GM19452 (cell line): ENCODE results near the gene NCOA3.

ENCODE experiments used
- ATAC-seq: cut with Tn5 transposase; IDR thresholded peaks from one replicate; pipeline ENCODE4 v1.9.1; 2021; ENCODE audit not compliant: unreplicated experiment

Gene NCOA3

DNA sequence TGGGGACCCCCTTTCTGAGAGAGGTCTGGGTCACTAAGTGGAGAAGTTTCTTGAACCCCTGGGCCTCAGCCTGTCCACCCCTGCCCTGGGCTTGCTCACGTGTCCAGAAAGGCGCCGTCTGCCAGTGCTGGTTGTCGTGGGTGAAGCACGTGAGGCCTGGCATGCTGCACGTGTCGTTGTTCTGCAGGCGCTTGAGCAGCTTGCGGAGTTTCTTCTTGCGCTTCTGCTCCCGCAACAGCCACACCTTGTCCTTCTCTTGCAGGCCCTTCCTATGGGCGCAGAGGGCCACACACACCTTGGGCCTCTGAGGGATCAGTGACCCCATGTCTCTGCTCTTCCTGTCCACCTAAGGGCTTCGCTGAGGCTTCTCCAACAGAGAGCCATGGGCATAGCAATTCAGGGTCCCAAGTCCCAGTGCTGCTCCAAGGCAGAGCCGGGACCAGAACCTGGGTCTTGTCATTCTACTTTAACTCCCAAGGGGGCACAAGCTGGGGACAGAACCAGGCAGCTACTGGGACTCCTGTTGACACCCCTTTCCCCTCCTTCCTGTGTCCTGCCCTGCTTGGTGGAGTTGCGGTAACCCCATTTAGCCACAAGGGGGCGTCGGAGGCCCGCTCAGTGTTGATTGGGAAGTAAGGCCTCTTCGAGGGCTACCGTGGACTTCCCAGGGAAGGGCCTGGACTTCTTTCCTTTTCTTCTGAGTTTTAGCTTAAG, 161.8 kb downstream of the NCOA3 start:
- no peak for ATAC-seq

DNA sequence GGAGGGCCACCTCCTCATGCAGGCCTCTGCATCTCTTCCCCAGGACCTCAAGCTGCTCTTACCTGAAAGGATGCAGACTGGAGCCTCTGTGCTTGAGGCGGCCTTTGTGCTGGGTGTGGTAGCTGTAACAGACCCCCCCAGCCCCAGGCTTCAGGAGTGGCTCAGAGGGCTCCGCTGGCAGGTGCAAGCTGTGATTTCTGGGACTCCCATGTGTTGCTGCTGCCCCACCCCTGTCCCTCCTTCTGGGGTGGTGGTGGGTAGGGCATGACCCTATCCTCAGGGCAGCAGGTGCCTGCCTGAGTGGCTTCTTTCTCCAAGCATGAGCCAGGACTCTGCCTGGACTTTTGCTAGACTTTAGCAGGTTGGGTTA, 162.4 kb downstream of the NCOA3 start:
- no peak for ATAC-seq

DNA sequence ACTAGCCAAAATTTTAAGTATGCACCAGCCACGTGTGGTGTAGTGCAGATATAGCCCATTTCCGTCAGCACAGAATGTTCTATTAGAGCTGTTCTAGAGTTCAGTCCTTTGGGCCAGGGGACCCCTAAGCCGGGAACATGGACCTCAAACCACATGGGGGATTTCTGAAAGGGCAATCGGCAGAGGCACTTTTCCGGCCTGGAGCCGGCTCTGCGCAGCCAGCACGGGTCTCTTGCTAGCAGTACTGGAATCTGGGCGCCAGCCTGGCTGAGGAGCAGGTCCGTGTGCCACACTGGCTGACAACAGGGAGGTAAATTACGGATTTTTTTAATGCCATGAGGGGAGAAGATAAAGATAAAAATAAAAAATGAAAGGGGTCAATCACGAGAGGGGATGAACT, 163.1 kb downstream of the NCOA3 start:
- ATAC-seq = no peak

DNA sequence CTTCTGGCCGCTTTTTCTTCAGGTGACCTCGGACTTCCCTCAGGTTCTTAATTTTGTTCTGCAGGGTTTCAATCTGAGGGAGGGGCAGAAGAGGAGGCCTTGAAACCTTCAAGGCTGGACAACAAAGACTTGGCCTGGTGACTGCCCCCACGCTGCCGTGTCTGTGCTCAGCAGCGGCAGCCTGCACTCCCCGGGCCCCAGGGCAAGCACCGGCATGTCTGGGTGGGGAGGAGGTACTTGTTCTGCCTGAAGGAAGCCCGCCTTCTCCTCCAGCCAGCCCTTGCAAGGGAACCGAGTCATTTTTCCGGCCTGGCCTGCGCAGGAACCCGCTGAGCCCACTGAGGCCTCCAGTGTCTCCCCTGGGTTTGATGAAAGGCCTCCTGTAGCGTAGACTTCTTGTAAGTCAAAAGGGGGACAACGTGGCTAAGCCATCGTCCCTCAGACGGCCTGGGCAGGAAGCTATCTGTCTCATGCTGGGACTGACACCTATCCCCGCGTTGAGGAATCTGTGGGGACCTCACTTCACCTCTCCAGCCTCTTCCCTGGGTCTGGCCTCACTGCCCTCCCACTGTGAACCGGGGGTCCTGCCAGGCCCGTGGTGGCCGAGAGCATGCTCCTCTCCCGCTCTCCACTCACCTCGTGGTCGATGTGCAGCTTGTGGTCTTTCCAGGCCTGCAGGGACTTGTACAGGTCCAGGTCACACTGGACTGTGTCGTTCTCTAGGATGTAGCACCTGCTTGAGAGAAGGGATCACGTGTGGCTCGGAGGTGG, 163.7 kb downstream of the NCOA3 start:
- no peak for ATAC-seq

DNA sequence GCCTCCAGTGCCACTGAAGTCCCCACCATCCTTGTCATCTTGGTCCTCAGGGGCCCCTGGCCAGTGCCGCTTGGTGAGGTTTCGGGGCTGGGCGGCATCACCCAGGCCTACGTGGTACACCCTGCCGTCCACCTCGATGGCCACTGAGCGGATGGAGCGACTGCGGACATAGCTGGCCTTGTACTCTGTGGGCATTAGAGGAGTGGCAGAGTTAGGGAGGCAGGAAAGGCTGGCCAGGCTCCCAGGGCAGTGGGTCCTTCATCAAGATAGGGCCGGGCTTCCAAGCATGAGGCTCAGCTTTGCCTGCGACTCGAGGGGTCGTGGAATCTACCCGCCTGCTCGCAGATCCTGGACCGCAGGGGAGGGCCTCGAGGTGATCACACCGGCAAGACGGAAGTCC, 164.6 kb downstream of the NCOA3 start:
- ATAC-seq = no peak

DNA sequence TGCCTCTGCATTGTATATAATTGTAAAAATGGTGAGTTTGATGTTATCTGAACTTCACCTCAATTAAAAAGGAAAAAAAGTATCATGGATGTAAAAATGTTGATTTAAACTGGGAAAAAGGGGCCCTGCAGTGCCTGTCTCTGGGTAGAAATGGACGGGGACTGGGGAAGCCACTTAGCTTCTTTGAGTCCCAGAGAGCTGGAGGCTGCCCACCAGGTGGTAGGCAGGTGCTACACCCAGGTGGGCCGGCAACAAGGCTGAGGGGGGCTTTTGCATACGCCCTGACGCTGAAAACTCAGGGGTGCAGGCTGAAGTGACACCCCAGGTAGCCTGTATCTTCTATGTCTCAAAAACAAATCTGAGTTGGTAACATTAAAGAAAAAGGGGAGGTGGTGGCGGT, 165.4 kb downstream of the NCOA3 start:
- no peak for ATAC-seq

DNA sequence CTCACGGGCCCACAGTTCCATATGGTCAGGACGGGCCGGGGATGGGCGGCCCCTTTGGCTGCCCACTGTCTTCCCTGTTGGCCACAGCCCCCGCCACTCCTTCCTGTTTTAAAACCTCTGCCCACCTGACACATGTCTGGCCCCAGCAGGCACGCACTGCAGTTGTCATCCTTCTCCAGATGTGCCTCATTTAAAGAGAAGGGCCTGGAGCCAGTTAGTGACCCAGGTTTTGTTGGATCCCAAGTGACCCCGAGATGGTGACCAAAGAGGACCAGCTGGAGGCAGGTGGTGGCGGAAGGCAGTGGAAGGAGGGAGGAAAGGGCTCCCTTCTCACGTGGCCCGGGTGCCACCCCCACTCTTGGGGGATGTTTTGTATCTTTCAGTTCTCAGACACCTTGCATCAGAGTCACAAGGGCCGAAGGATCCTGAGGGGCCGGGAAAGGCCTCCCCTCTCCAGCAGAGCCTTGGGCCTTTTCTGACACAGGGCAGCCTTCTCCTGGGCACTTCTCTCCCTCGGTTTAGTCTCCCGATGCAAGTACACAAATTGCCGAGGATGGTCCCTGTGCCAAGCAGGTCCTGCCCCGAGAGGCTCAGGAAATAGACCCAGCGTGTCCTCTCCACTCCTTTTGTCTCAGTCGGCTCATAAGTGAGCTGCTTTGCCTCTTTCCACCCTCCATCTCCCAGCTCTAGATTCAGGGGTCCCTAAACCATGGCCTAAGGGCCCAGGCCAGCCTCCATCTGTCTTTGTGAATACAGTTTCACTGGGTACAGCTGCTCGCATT, 166.0 kb downstream of the NCOA3 start:
- ATAC-seq = no peak

DNA sequence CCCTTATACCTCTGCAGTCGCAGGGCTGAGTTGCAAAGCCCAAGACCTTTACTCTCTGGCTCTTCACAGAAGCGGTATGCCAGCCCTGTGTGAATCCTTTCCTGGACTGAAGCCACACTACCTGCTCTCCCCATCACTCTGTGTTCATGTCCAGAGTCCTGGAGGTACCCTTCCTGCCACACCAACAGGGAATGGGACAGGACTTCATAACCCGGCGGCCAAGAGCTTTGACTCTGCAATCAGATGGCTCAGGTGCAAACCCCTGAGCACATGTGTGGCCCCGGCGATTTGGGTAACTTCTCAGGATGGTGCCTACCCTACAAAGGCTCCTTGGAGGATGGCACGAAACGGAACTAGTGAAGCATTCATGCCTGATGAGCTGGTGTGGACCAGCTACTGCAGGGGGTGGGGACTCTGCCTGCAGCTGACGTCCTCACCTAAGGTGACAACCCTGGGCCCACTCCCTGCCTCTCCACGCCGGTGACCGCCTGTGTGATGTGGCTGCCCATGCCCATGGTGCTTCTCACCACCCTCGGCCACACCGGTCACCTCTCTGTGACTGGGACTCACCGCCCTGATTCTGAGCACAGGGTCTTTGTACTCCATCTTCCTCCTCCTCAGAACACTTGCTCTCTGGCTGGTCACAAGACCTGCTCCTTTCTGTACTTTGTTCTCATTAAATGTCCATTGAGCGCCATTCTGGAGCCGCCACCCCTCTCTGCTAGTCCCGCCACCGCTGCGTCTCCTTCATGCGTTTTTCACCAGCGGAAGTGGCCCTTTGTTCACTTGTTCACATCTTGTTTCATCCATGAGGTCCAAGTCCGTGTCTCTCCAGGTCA, 166.8 kb downstream of the NCOA3 start:
- no peak for ATAC-seq

DNA sequence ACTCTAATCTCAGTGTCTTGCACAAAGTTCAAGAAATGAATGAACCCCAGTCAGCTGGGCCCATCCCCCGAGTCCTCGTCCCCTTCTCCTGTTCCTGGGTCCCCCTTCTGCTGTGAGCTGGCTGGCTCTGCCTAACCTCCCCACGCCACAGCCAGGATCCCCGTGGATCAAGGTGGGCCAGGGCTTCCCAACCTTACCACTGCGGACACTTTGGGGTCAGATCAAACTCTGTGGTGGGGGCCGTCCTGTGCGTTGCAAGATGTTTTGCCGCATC, 167.4 kb downstream of the NCOA3 start:
- no peak for ATAC-seq

DNA sequence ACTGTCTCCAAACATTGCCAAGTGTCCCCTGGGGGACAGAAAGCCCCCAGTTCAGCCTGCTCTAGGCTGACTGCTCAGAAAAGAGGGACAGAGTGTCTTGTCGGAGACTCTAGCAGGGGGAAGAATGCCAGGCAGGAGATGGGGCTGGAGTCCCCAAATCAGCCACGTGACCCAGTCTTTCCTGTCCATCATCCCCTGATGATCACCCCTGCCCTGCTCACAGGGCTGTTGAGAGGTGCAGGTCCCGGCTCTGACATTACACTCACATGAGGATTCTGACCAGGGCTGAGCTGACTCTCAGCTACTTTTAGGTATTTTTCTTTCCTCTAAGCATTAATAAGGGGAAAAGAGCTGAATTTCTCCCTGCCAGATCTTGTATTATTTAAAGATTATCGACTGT, 167.8 kb downstream of the NCOA3 start:
- ATAC-seq = no peak

DNA sequence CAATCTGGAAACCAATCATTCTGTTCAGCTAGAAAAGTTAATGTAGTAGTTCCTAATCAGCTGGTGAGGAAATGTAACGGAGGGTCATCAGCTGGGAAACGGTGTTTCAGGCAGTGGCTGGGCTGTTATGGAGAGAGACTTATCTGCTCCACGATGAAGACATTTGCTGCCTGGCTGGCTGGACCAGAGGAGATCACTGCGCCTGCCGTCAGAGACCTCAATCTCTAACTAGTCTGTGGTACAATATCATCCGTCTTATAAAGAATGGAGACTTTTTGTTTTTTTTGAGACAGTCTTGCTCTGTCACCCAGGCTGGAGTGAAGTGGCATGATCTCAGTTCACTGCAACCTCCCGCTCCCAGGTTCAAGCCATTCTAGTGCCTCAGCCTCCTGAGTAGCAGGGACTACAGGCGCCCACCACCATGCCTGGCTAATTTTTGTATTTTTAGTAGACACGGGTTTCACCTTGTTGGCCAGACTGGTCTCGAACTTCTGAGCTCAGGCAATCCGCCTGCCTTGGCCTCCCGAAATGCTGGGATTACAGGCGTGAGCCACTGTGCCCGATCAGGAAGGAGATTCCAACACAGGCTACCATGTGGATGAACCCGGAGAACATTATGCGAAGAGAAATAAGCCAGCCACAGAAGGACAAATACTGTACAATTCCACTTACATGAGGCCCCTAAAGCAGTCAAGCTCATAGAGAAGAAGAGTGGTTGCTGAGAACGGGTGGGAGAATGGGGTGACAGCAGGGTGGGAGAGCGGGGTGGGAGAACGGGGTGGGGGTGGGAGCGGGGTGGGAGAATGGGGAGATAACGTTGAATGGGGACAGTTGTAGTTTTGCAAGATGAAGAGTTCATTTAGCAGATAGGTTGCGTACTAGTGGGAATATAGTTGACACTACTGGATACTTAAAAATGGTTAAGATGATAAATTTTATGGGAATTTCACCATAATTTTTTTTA, 168.5 kb downstream of the NCOA3 start:
- ATAC-seq = no peak

DNA sequence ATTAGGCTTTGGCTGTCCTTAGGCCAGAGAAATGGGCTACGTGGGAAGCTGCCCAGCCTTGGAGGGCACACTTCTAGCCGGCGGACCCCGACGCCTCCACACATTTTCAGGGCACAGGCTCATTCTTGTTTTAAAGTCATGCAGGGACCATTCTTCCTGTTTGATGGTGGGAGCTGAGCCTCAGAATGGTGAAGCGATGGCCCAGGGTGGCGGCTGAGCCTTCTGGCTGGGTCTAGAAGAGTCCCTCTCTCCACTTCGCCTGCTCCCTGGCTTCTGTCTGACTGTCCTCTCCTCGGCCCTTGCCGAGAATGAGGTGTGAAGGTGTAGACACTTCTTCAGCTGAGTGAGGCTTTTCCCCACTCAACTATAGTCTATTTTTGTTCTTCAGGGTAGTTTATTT, 169.2 kb downstream of the NCOA3 start:
- no peak for ATAC-seq

DNA sequence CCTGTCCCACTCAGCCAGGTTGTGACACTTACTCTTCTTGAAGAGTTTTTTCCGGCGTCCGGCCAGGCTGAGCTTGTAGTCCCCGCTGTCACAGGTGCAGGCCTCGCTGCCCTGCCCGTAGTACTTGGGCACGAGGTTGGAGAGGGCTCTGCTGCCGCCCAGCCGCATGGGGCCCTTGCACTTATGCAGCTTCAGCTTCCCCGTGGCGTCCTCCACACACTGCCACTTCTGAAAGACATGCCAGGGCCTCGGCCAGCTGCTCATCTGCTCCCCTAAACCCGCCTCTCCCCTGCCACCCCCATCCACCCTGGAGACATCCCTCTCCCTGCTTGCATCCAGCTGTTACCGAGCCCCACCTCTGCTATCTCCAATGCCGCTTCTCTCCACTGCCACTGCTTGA, 170.5 kb downstream of the NCOA3 start:
- no peak for ATAC-seq

DNA sequence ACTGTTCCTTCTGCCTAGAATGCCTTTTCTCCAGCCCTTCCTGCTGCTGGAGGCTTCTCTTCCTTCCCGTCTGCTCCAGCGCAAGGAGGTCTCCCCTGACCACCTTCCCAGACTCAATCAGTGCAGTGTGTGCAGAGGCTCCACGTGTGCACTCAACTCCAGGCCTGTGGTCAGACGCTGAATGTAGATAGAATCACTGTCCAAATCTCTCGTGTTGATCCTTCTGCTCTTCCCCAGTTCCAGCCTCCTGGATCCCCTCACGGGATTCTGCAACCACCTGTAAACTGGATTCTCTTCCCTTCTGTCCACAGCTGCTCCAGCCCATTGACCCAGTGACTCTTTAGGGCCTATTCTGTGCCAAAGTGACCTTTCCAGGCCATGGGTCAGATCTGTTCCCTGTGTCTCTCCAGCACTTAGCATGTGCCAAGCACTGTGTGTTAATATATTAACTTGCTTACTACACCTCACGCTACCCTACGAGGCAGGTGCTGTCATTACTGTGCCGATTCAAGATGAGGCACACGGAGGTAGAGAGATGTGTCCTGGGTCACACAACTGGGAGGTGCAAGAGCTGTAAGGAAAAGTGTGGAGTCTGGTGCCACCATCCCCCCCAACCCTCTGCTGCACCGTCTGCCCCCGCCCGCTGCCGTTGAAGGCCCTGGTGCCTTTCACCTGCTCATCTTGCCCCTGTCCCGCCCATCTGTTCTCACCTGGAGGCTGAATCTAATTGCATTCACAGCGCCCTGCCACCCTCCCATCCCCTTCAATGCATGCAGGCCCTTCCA, 171.4 kb downstream of the NCOA3 start:
- no peak for ATAC-seq

DNA sequence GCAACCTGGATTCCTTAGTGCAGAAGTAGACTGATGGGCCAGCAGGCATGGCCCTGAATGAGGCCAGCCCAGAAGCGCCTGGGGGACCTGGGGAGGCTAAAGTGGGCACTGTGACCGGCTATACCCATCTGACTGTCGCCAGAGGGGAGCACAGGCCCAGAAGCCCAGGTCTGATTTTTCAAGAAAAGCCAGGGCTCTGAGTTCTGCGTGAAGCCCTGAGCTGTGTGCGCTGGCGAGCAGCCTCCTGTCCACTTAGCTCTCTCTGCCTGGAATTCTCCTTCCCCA, 171.9 kb downstream of the NCOA3 start:
- ATAC-seq = no peak

DNA sequence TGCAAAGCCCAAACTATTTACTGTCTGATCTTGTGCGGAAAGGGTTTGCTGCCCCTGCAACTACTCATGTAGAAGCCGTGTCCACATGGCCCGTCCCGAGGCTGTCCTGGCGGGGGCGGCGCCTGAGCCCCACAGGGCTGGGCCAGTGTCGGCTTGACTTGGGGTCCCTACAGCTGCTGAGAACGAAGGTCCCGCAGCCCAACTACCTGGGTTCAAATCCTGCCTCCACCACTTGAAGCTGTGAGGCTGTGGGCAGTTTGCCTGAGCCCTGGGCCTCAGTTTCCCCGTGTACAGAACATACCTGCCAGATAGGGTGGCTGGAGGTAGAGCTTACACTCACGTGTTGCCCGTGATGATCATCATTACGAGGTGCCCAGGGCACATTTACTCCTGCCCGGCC, 172.5 kb downstream of the NCOA3 start:
- no peak for ATAC-seq

DNA sequence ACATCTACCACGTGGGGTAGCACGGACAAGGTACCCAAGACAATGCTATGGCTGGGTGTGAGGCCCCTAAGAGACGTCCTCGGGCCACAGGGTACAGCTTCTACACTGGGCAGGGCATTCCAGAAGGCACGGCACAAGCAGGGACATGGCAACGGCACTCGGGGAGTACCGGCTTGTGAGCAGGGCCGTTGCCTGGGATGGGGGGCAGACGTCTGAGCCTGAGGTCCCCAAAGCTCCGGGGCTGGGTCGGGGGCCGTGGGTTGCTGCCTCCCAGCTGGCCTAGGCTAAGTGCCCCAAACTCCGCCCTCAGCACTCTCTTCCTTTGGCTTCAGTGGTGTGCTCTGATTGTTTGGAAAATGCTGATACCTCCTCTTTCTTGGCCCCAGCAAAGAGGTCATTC, 173.0 kb downstream of the NCOA3 start:
- no peak for ATAC-seq

DNA sequence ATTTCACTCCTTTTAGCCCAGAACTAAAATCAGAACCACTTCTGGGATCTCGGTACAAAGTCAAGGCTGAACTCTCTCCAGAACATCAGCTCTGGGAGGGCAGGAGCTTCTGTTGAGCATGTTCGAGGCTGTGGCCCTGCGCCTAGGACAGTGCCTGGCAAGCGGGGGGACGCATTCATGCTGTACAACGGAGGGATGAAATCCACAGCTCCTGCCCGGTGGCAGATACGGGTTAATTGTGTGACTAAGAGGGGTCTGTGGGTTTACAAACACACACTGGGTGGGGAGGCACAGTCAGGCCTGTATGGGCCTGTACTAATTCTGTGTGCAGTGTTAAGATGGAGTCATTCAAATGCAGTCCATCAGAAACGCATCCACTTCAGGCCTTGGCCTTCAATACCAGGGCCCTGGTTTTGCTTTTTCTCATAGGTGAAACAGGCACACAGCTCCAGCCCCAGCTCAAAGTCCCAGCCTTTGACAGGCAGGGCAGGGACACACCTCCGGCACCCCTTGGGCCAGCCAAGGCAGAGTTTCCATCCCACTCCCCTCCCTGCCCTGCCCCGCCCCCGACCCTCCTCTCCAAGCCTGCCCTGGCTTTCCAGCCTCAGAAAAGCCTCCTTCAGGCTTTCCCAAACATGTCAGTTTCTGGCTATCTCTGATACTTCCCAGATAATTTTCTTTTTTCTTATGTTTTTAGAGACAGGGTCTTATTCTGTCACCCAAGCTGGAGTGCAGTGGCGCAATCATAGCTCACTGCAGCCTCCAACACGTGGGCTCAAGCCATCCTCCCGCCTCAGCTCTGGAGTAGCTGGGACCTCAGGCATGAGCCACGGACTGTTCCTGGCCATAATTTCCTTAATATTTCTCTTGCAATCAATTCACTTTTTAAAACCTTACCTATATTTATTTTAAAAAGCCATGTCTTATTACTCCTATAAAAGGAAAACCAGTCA, 173.8 kb downstream of the NCOA3 start:
- ATAC-seq = no peak
